Measurements from ENCODE around the gene CIRBP.

Gene CIRBP

DNA sequence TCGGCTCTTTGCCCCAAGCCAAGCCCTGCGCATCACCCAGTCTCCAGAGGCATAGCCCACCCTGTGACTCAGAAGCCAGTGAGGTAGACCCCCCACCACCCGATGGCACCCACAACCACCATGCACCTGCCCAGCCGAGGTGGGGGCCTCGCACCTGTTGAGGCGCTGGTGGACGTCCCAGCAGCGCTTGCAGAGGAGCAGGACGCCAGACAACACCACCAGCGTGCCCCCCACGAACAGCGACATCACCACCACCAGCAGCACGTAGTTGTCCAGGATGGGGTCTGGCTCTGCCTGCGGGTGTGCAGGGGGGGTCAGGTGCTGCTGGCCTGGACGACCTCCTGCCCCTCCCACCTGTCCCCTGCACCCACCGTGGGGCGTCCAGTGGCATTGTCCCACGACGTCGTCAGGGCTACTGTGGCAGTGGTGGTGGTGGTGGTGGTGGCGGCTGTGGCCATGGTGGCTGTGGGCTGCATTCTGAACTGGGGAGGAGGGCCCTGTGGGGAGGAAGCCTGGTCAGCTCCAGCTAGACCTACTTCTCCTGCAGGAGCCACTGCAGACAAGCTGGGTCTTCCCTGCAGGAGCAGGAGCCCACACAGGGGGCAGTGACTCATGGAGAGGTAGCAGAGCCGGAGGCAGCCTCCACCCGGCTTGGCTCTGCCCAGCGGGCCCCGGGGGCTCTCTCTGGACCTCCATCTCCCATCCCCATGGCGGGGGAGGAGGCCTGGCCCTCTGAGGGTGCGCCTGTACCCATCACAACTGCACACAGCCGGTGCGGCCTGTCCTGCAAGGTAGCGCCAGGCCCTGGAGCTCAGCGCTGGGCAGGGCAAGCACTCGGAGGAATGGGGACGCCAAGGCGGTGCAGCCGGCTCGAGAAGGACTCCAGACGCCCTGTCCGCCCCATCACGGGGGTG is 33.2 kb upstream of the CIRBP start:
- no peak for DNase-seq (ENCODE audit: low read depth)

DNA sequence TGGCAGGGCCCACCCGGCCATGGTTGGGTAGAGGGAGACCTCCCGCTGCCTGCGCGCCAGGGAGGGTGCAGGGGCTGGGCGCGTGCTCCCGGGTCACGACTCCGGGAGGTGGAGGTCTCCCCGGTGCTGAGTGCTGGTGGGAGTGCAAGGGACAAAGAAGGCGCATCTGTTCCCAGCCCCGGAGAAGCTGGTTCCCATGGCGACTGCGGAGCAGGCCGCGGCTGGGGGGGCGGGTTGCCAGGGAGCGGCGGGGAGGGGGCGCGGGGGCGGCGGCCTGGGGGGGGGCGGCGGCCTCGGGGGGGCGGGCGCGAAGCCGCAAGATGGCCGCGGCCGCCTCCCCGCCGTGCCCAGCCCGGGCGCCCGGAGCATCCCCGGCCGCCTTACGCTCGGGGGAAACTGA is 32.6 kb upstream of the CIRBP start:
- H3K4me3 ChIP-seq (ENCODE audit: low read depth, low read length): peak overlapping the region; percentile 60
- DNase-seq (ENCODE audit: low read depth): no peak
- TF ChIP-seq, protein P1, sequence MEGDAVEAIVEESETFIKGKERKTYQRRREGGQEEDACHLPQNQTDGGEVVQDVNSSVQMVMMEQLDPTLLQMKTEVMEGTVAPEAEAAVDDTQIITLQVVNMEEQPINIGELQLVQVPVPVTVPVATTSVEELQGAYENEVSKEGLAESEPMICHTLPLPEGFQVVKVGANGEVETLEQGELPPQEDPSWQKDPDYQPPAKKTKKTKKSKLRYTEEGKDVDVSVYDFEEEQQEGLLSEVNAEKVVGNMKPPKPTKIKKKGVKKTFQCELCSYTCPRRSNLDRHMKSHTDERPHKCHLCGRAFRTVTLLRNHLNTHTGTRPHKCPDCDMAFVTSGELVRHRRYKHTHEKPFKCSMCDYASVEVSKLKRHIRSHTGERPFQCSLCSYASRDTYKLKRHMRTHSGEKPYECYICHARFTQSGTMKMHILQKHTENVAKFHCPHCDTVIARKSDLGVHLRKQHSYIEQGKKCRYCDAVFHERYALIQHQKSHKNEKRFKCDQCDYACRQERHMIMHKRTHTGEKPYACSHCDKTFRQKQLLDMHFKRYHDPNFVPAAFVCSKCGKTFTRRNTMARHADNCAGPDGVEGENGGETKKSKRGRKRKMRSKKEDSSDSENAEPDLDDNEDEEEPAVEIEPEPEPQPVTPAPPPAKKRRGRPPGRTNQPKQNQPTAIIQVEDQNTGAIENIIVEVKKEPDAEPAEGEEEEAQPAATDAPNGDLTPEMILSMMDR (IDR thresholded peaks at IDR 0.05; ENCODE audit: low read depth, low read length, missing control alignments): no peak
- in situ Hi-C loops (cut with HindIII; ENCODE audit: low sequenced_read_pairs): no loop called here

More for the DNA sequence above, 33.2 kb upstream of the CIRBP start:
- TF ChIP-seq, protein P1 (IDR thresholded peaks at IDR 0.05; ENCODE audit: low read depth, low read length, missing control alignments): peak; percentile 3
- in situ Hi-C loops (cut with HindIII; ENCODE audit: low sequenced_read_pairs): no loop called here
- peak overlapping the region; percentile 60 for H3K4me3 ChIP-seq (ENCODE audit: low read depth, low read length)

DNA sequence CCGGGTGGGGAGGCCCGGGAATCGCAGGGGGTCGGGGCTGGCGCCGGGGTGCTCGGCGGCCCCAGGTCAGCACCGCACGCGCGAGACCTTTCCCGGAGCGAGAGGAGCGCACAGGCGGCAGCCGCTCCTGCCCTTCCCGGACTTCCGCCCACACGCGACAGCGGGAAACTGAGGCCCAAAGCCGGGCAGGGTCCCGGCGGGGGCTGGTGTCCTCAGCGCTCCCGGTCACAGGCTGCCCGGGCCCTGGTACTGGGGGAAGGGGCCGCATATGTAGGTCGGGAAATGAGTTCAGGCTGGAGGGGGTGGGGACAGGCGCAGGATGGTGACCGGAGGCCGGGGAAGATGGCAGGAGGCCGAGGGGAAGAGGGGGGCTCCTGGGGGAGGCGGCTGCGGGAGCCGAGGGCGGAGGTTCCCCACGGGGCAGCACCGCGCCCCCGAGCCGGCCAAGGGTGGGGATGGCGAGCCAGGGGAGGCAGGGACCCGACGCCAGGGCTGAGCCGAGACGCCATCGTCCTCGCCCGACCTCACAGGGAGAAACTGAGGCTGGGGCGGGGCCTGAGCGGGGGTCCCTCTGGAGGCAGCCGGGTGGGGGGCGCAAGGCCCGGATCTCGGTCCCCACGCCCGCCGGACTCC is 32.0 kb upstream of the CIRBP start:
- in situ Hi-C loops (cut with HindIII; ENCODE audit: low sequenced_read_pairs): no loop called here
- H3K4me3 ChIP-seq (ENCODE audit: low read depth, low read length): peak overlapping the region; percentile 60
- no peak for DNase-seq (ENCODE audit: low read depth)
- TF ChIP-seq, protein P1 (IDR thresholded peaks at IDR 0.05; ENCODE audit: low read depth, low read length, missing control alignments): no peak

DNA sequence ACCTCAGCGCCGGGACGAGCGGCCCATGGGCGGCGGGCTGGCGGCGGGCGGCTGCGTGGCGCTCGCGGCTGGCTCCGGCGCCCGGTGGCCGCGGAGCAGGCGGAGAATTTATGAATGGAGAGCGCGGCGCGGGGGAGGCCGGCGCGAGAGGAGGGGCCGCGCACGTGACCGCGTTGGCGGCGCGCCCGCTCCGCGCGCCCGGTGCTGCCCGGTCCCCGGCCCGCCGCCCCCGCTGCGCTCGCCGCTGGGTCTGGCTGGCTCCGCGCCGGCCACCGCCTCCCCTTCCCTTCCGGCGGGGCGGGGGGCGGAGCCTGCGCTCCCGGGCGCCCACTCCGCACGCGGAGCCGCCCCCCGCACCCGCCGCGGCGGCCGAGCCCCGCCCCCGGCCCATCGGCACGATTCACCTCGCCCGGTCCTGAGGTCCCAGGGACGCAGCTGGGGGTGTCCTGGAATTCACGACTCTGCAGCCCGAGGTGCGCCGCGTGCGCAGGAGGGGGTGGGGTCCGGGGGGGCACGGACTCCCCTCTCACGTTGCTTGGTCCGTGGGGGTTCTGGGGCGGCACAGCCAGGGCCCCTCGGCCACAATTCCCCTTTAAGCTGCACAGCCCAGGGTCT is 31.3 kb upstream of the CIRBP start, which contains the start of gene CBARP:
Gene CBARP, minus strand, starts transcription at position 252 of the 615 bp plus-strand sequence. CDS start 1,905 bp downstream, outside the sequence.
- in situ Hi-C loops (cut with HindIII; ENCODE audit: low sequenced_read_pairs): no loop called here
- TF ChIP-seq, protein P1 (IDR thresholded peaks at IDR 0.05; ENCODE audit: low read depth, low read length, missing control alignments): no peak
- no peak for DNase-seq (ENCODE audit: low read depth)
- peak within 1 kb of the TSS; percentile 60 for H3K4me3 ChIP-seq (ENCODE audit: low read depth, low read length)

DNA sequence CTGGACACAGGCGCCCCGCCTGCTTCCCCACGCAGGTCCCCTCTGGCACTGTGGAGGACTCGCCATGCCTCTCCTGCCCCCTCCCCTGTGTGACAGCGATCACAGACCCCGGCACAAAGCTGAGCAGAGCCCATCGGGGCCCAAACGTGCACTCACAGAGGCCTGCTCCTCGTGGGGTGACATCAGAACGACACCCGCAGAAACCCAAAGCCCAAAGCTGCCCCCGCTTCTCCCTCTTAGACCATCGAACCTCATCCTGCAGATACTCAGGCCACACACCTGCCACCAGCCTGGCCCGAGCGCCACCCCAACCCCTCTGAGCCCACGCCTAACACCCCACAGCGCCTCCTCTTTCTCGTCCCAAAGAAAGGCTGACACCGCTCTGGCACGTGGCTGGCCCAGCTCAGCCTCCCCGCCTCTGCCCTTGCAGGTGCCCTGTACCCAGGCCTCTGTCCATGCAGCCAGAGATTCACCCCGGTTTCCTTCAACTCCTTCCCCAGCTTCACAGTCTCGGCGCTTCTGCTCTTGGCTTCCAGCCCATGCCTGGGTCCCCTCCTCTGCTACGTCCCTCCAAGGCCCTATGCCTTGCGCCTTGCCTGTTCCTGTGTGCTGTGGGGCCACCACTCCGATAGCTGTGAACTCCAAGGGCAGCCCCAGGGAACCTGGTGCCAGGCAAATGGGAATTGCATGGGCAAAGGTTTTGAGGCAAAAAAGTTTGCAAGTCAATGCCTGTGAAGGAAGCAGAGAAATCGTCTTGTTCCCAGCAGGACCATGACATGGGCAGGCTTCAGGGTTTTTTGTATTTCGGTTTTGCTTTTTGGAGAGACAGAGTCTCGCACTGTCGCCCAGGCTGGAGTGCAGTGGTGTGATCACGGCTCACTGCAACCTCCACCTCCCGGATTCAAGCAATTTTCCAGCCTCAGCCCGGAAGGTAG is 30.5 kb upstream of the CIRBP start:
- peak overlapping the region; percentile 33 for H3K4me3 ChIP-seq (ENCODE audit: low read depth, low read length)
- TF ChIP-seq, protein P1 (IDR thresholded peaks at IDR 0.05; ENCODE audit: low read depth, low read length, missing control alignments): no peak
- in situ Hi-C loops (cut with HindIII; ENCODE audit: low sequenced_read_pairs): no loop called here
- DNase-seq (ENCODE audit: low read depth): no peak
